GM12878 (cell line): ENCODE data around the gene SUMF1. TPM values are rescaled to one million over a fixed set of nuclear protein-coding genes. Genes with fewer than 3 reads are reported as not detected.

Source experiments
- ATAC-seq: fragments of 200-7000 bp; cut with Tn5 transposase; 3 replicates; pipeline ENCODE4 v1.9.1; 2020; ENCODE audit warnings: mild to moderate bottlenecking, moderate library complexity
- BruUV-seq: library from RNA; stranded (reverse); fragments of 400-500 nt; replicated peaks from 2 replicates; lab custom pipeline; 2021; lab: Mats Ljungman, UMichigan
- CTCF ChIA-PET: fragments of 300-600 bp; sonication (Branson Sonifier 250); formaldehyde crosslinking; extraction: SDS; loops from one replicate; lab custom pipeline; 2021; ENCODE audit warnings: inconsistent platforms; lab: Yijun Ruan, JAX
- POLR2A ChIA-PET: fragments of 350-600 bp; formaldehyde crosslinking; extraction: SDS; loops from one replicate; lab custom pipeline; 2021; ENCODE audit warnings: inconsistent platforms; lab: Charles Lee
- RAD21 ChIA-PET: fragments of 300-600 bp; sonication (Branson Sonifier 250); formaldehyde crosslinking; loops from one replicate; lab custom pipeline; 2023; ENCODE audit warnings: antibody characterized with exemption; ENCODE audit not compliant: unreplicated experiment; lab: Charles Lee
- SMC1A ChIA-PET: fragments of 300-600 bp; sonication (Branson Sonifier 250); formaldehyde crosslinking; loops from one replicate; lab custom pipeline; 2023; ENCODE audit not compliant: unreplicated experiment, uncharacterized antibody; lab: Charles Lee
- DNase-seq: peaks from one replicate; pipeline ENCODE4 v3.0.0-alpha.2; 2011; ENCODE audit warnings: low read depth, low spot score
- FAIRE-seq: peaks from 3 replicates; lab custom pipeline; 2011; peaks lifted over from hg19 to GRCh38; lab: Jason Lieb, UNC
- H2AFZ ChIP-seq: 2 replicates; pipeline ENCODE4 v1.6.0; 2011; ENCODE audit warnings: low read depth, low read length, control low read depth; ENCODE audit not compliant: control insufficient read depth
- H3K27ac ChIP-seq: 2 replicates; pipeline ENCODE4 v1.5.1; 2011; ENCODE audit warnings: control low read depth; ENCODE audit not compliant: control insufficient read depth, insufficient read depth
- H3K27me3 ChIP-seq, 2 experiments: replicated peaks in 1 of 2; 2 replicates each; pipeline versions ENCODE4 v1.6.0 to v1.6.1; 2011; ENCODE audit warnings: low read length in 1 of 2; ENCODE audit not compliant: control insufficient read depth in 2 of 2, insufficient read depth in 2 of 2
- H3K36me3 ChIP-seq, 2 experiments: 2 replicates each; pipeline ENCODE4 v1.5.1; 2011; ENCODE audit warnings: low read length in 1 of 2; ENCODE audit not compliant: control insufficient read depth in 2 of 2, insufficient read depth in 2 of 2
- H3K4me1 ChIP-seq: 2 replicates; pipeline ENCODE4 v1.6.1; 2011; ENCODE audit warnings: mild to moderate bottlenecking, low read length, moderate library complexity, mixed read lengths; ENCODE audit not compliant: control insufficient read depth, insufficient read depth
- H3K4me2 ChIP-seq: 2 replicates; pipeline ENCODE4 v1.6.0; 2011; ENCODE audit warnings: control low read depth; ENCODE audit not compliant: control insufficient read depth, insufficient read depth
- H3K4me3 ChIP-seq: fragments of 200-600 bp; sonication (generic); 2 replicates; pipeline ENCODE4 v1.5.1; 2016
- H3K79me2 ChIP-seq: 2 replicates; pipeline ENCODE4 v1.6.0; 2011; ENCODE audit warnings: low read length; ENCODE audit not compliant: control insufficient read depth, insufficient read depth
- H3K9ac ChIP-seq: 2 replicates; pipeline ENCODE4 v1.8.0; 2011; ENCODE audit warnings: low read length, control low read depth, mixed read lengths; ENCODE audit not compliant: control insufficient read depth, insufficient read depth
- H3K9me3 ChIP-seq: replicated peaks from 3 replicates; pipeline ENCODE4 v1.5.1; 2011; ENCODE audit warnings: mild to moderate bottlenecking, low read length; ENCODE audit not compliant: control insufficient read depth, insufficient read depth
- H4K20me1 ChIP-seq: 2 replicates; pipeline ENCODE4 v1.6.0; 2011; ENCODE audit not compliant: control insufficient read depth, insufficient read depth
- ATF7 ChIP-seq: fragments of 450-650 bp; IDR thresholded peaks from 2 replicates; pipeline ENCODE4 v1.6.1; 2016; ENCODE audit warnings: low read depth, mild to moderate bottlenecking
- CBFB ChIP-seq: IDR thresholded peaks from 2 replicates; pipeline ENCODE4 v1.6.1; 2016; ENCODE audit warnings: antibody characterized with exemption, low read depth
- CHD4 ChIP-seq: fragments of 200-600 bp; sonication (generic); IDR thresholded peaks from 2 replicates; pipeline ENCODE4 v1.6.1; 2016; ENCODE audit warnings: mild to moderate bottlenecking
- CREB1 ChIP-seq: IDR thresholded peaks from 2 replicates; pipeline ENCODE4 v1.6.1; 2012; ENCODE audit warnings: low read depth, mild to moderate bottlenecking, inconsistent platforms
- MEF2A ChIP-seq: IDR thresholded peaks from 2 replicates; pipeline ENCODE4 v1.6.1; 2011; ENCODE audit warnings: low read depth, mild to moderate bottlenecking, low read length, moderate library complexity; ENCODE audit not compliant: insufficient read depth
- NFYA ChIP-seq: IDR thresholded peaks from 2 replicates; pipeline ENCODE4 v1.6.1; 2011; ENCODE audit warnings: low read depth, mild to moderate bottlenecking, low read length, improper control_type of control experiment, borderline replicate concordance
- NR2C1 ChIP-seq: fragments of 450-650 bp; IDR thresholded peaks from 2 replicates; pipeline ENCODE4 v1.6.1; 2017; ENCODE audit warnings: antibody characterized with exemption, mild to moderate bottlenecking, moderate library complexity
- RBBP5 ChIP-seq: fragments of 200-600 bp; sonication (generic); conservative IDR thresholded peaks from 2 replicates; pipeline ENCODE4 v1.6.1; 2016
- SP1 ChIP-seq: IDR thresholded peaks from one replicate; pipeline ENCODE4 v1.6.1; 2011; ENCODE audit warnings: low read depth, low read length
- TCF12 ChIP-seq: IDR thresholded peaks from 2 replicates; pipeline ENCODE4 v1.6.1; 2011; ENCODE audit warnings: low read depth, mild to moderate bottlenecking, low read length
- TCF7 ChIP-seq: IDR thresholded peaks from 2 replicates; pipeline ENCODE4 v1.6.1; 2014; ENCODE audit warnings: antibody characterized with exemption, borderline replicate concordance
- YBX1 ChIP-seq: fragments of 450-650 bp; IDR thresholded peaks from 2 replicates; pipeline ENCODE4 v1.6.1; 2016; ENCODE audit warnings: antibody characterized with exemption
- ZNF622 ChIP-seq: fragments of 450-650 bp; IDR thresholded peaks from 2 replicates; pipeline ENCODE4 v1.6.1; 2017; ENCODE audit warnings: mild to moderate bottlenecking, inconsistent platforms
- WGBS: methylation state at CpG from one replicate; pipeline ENCODE4 v1.1.6; 2016; ENCODE audit warnings: low lambda C conversion rate; ENCODE audit not compliant: insufficient replicate concordance, insufficient coverage; ENCODE audit errors: missing lambda C conversion rate; 5-methylcytosine and 5-hydroxymethylcytosine counted together
- in situ Hi-C: fragments of 300-500 bp; cut with MboI; formaldehyde crosslinking; loops from 9 replicates; pipeline ENCODE4 v1.14.3; 2018; ENCODE audit warnings: mixed read lengths
- intact Hi-C: fragments of 100-400 bp; cut with micrococcal nuclease; formaldehyde crosslinking; loops from one replicate; pipeline ENCODE4 v1.14.2; 2022; ENCODE audit not compliant: unreplicated experiment
- polyA plus RNA-seq, 11 experiments: library from polyadenylated mRNA; depleted of rRNA in 4 of 11; unstranded in 6 of 11; stranded (reverse) in 5 of 11; fragments of >200 nt; fragmentation: Nextera tagmentation in 4 of 11; fragmentation: Illumina TruSeq in 1 of 11; extraction: Ambion mirVana in 4 of 11; extraction: Trizol in 1 of 11; gene quantifications; 1 replicate in 1 of 11; 2 replicates in 10 of 11; pipeline versions ENCODE4 v1.2.1 to v1.2.3, GENCODE V29; 2011 to 2016; ENCODE audit warnings: inconsistent platforms in 2 of 11, missing spikeins in 2 of 11, low read depth in 1 of 11
- total RNA-seq, 4 experiments: library from RNA; depleted of rRNA in 3 of 4; stranded (reverse); fragments of >200 nt in 3 of 4; fragmentation: Illumina TruSeq in 1 of 4; extraction: Trizol in 1 of 4; gene quantifications; 2 replicates each; pipeline versions ENCODE4 v1.2.1 to v1.2.3, GENCODE V29; 2013 to 2021
- TF ChIP-seq, protein P1 (sequence below): fragments of 450-650 bp; IDR thresholded peaks from 2 replicates; pipeline ENCODE4 v1.6.1; 2017; ENCODE audit warnings: mild to moderate bottlenecking, moderate library complexity
- TF ChIP-seq, protein P2 (sequence below): IDR thresholded peaks from 2 replicates; pipeline ENCODE4 v1.6.1; 2011; ENCODE audit warnings: mild to moderate bottlenecking, low read depth, low read length, moderate library complexity; ENCODE audit not compliant: insufficient replicate concordance

SUMF1 gene
- total and polyA plus RNA-seq, 10 of the 15 experiments (the other 5 are each of a cell fraction or from before 2014, with no cell fraction given), result 3.2 to 14.3 (median 8.5) TPM

DNA sequence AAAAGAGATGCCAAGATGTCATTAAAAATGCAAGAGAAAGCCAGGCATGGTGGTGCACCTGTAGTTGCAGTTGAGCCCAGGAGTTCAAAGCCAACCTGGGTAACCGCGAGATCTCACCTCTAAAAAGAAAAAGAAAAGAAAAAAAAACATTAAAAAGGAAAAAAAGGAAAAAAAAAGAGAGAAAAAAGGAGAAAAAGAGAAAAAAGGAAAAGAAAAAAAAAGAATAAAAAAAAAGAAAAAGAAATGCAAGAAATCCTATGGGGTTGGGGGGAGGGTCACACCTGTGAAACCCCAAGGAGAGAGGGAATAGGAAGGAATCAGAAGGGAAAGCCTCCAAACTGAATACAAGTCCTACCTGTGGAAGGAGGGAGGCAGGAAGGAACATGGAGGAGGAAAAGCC is 5.2 kb upstream of the SUMF1 start:
- Histone ChIP-seq H3K9ac (no peak overlapping the region), H3K27me3 (no peaks in the 10 kb centered on the region), H3K79me2 (no peaks in the 10 kb centered on the region), H4K20me1 (no peaks in the 10 kb centered on the region), H2AFZ (no peak overlapping the region), H3K27ac (no peak overlapping the region), H3K4me2 (no peak overlapping the region), H3K4me3 (no peak overlapping the region), H3K9me3 (no peaks in the 10 kb centered on the region; the same call in 1 of the 3 replicates), H3K4me1 (peaks cover 21% of the 10 kb centered on the region), H3K36me3 (no peaks in the 10 kb centered on the region)
- BruUV-seq, result no TSS peak
- ChIA-PET RAD21 (interaction anchor here (3.7 kb wide), 1 partner anchor 45 kb away, joined by 15 read pairs; no protein-coding TSS in a partner anchor), POLR2A (no interaction called here), SMC1A (interaction anchor here (1.0 to 1.3 kb wide), 2 partner anchors 8 to 23 kb away, joined by 3 read pairs; no protein-coding TSS in a partner anchor), CTCF (interaction anchor here (0.8 to 1.6 kb wide), 2 partner anchors 14 to 161 kb away, joined by 3 read pairs; no protein-coding TSS in a partner anchor)
- TF ChIP-seq TCF12, result no peak
- no peak for TF ChIP-seq NFYA
- TF ChIP-seq, protein P1, sequence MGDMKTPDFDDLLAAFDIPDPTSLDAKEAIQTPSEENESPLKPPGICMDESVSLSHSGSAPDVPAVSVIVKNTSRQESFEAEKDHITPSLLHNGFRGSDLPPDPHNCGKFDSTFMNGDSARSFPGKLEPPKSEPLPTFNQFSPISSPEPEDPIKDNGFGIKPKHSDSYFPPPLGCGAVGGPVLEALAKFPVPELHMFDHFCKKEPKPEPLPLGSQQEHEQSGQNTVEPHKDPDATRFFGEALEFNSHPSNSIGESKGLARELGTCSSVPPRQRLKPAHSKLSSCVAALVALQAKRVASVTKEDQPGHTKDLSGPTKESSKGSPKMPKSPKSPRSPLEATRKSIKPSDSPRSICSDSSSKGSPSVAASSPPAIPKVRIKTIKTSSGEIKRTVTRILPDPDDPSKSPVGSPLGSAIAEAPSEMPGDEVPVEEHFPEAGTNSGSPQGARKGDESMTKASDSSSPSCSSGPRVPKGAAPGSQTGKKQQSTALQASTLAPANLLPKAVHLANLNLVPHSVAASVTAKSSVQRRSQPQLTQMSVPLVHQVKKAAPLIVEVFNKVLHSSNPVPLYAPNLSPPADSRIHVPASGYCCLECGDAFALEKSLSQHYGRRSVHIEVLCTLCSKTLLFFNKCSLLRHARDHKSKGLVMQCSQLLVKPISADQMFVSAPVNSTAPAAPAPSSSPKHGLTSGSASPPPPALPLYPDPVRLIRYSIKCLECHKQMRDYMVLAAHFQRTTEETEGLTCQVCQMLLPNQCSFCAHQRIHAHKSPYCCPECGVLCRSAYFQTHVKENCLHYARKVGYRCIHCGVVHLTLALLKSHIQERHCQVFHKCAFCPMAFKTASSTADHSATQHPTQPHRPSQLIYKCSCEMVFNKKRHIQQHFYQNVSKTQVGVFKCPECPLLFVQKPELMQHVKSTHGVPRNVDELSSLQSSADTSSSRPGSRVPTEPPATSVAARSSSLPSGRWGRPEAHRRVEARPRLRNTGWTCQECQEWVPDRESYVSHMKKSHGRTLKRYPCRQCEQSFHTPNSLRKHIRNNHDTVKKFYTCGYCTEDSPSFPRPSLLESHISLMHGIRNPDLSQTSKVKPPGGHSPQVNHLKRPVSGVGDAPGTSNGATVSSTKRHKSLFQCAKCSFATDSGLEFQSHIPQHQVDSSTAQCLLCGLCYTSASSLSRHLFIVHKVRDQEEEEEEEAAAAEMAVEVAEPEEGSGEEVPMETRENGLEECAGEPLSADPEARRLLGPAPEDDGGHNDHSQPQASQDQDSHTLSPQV, result no peak
- TF ChIP-seq, protein P2, sequence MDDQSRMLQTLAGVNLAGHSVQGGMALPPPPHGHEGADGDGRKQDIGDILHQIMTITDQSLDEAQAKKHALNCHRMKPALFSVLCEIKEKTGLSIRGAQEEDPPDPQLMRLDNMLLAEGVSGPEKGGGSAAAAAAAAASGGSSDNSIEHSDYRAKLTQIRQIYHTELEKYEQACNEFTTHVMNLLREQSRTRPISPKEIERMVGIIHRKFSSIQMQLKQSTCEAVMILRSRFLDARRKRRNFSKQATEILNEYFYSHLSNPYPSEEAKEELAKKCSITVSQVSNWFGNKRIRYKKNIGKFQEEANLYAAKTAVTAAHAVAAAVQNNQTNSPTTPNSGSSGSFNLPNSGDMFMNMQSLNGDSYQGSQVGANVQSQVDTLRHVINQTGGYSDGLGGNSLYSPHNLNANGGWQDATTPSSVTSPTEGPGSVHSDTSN, result no peak
- no peak for TF ChIP-seq MEF2A
- TF ChIP-seq YBX1, result no peak
- TF ChIP-seq TCF7, result no peak
- TF ChIP-seq CBFB, result no peak
- TF ChIP-seq CHD4, result no peak
- no peak for TF ChIP-seq ATF7
- no peak for TF ChIP-seq RBBP5
- TF ChIP-seq NR2C1, result no peak
- TF ChIP-seq CREB1, result no peak
- TF ChIP-seq SP1, result no peak
- TF ChIP-seq ZNF622, result no peak
- 97% methylated on average over 2 of the region's 2 CpGs for WGBS
- ATAC-seq (no peak), FAIRE-seq (no peak), DNase-seq (no peak)
- intact Hi-C loops, result no loop called here
- in situ Hi-C loops, result no loop called here
